ENCODE data around the gene GPR55.
"Not testable (repeated sequence)": the region's sequence is repeated elsewhere in the genome, so short reads cannot be mapped to it uniquely, and the experiment has no call there.

Gene GPR55

DNA sequence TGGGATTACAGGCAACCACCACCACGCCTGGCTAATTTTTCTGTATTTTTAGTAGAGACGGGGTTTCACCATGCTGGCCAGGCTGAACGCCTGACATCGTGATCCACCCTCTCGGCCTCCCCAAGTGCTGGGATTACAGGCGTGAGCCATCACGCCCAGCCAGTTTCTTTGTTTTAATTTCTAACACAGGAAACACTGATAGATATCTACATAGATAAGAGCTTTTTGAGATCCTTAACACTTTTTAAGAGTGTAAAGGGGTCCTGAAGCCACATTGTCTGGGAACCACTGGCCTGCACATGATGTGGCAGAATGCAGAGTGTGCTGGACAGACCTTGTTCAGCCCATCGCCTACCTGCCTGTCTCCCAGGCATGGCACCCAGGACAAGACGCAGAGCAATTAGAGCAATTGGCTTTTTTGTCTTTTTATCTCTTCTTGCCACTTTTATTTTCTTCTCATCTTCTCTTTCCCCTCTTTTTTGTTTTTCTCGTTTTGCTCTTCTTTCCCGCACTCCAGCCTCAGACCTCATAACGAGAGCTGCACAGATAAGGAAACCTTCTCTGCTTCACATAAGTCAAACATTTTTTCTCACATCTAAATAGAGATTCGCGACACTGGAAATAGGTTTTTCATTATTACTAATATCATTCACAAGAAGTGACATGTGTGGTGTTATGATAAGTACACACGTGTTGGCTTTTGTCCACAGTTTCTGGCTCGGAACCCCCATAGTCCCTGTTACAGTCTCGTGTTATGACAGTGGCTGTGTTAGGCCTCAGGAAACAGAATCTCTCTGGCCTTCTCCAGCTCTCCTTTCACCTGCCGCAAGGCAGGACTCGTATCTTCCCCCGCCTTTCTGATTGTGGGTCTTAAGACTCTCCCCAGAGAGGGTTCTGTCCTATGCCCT is 25.2 kb upstream of the GPR55 start:
- DNase-seq, result no peak

DNA sequence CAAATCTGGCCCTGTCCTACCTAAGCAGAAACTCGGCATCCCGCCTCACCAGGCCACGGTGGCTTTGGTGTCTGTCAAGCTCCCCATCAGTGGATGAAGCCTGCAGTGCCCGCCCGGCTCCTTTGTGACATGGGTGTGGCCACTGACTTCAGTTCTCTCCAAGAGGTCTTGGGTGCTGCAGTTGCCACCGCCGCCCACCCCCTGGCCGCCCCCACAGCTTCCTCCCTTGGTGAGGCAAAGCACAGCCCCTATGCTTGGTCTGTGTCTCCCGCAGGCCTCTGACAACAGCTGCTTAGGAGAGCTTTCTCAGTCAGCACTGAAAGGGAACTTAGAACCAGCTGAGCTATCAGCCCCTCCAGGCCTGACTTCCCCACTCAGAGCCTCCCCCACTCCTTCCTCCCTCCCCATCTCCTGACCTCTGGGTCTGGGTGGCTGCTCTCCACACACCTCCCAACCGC is 22.9 kb upstream of the GPR55 start:
- no peak for DNase-seq

DNA sequence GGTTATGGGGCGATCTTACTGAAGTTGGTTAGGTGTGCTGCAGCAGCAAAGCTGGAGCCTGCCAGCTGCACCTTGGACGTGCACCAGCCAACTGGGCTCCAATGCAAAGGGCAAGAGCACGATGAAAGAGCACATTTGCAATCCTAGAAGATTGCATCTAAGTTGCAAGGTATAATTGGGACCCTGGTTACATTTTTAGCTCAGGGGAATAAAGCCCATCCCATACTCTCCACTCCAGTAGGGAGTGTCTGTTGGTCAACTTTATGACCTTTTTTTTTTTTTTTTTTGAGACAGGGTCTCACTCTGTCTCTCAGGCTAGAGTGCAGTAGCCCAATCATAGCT is 22.2 kb upstream of the GPR55 start:
- no peak for DNase-seq

DNA sequence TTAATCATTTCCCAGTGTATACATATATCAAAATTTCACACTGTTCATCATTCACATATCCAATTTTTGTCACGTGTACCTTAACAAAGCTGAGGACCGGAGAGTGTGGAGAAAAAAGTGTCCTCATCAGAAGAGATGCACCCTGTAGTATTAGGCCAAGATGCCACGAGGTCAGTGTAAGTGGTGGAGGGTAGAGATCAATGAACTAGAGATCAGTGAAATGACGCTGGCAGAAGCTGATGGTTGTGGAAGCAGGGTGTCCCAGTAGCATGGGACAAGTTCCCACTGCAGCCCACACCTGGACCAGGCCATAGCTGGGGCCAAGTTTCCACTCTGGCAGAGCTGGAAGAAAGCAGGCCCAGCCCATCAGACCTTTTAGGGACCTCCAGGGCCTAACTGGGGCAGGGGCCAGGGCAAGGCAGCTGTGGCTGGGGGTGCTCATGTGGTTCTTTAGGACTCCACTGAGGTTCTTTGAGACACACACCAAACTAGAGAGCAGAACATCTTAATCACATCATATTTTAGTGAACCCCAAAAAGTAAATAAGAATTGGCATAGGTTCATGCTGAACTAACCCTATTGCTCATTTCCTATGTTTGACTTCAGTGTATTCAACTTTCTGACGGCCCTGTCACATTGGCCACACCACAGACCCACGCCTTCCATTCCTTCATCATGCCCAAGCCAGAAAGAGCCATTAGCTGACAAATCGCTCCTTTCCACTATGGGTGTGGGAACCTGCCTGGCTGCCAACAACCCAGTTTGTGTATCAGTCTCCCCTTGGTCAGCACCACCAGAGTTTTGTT is 21.6 kb upstream of the GPR55 start:
- no peak for DNase-seq

DNA sequence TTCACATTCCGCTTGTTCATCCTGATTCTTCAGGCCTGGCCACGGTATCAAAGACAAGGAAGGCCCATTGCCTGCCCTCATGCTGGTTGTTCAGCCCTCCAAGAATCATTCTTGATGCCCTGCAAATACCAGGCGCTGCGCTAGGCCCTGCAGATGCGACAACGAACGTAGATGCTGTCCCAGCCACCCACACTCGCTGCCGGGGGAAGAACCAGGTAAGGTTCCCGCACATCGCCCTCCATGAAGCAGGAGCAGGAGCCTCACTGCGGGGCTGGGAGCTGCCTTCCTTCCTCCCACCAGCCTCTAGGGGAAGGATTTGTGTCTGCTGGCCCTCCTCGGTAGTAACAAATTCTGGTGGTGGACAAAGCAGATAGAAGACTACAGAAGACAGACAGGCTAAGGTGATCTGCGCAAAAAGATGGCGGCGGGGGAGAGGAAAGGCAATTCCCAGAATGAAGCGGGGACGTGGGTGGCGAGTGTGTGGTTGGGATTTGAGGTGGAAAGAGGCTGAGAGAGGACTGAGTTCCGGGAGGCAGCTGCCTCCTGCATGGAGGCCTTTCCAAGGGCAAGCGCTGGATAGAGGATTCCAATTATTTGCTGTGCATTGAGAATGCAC is 19.8 kb upstream of the GPR55 start:
- DNase-seq, result no peak

DNA sequence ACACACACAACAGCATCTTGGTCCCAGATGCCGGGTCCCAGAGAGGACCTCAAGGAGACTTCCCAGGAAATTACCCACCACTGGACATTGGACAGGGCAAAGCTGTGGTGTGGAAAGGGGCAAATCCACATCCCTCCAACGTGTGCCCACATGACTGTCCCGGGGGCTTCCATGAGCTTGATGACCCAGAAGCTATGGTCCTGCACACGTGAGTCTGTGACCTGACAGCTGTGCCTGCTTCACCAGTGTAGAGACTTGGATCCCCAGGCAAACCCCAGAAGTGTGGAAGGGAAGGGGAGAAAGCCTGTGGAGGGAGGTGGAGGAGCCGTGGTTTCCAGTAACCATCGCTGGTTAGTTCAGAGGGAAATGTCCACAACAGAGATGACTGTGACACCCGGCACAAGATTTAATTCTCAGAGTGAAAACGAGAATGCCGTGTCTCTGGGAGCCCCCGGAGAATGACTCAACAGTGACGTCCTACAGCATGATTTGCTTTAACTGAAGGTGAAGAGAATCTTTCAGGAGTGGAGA is 19.1 kb upstream of the GPR55 start:
- no peak for DNase-seq

DNA sequence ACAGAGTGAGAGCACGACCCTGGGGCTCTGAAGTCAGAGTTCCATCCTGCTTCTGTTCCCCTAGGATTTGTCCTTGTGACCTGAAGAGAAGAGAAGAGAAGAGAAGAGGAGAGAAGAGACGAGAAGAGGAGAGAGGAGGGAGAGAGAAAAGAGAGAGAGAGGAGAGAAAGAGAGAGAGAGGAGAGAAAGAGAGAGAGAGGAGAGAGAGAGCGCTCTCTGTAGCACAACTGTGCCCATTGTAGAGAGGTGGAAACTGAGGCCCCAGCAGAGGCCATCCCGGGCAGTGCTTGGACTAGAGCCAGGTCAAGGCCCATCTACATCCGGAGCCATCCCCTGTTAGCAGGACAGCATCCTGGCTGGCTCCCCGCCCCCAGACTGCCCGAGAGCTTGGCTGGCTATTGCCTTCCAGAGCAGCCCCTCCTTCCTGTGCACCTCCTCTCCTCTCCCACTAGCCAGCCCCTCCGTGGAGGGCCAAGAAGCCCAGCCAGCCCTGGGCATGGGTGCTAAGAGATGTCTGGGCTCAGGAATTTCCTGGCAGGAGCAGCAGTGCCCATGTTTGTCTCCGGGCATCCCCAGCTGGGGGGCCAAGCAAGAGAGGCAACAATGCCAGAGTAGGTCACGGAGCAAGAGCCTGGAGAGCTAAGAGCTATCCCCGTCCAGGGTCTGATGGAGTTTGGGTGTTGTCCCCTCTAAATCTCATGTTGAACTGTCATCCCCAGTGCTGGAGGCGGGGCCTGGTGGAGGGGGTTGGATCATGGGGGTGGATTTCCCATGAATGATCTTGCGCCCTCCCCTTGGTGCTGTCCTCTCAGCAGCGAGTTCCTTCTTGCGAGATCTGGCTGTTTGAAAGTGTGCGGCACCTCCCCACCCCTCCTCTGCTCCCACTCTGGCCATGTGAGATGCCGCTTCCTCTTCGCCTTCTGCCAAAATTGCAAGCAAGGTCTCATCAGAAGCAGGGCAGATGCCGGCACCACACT is 18.2 kb upstream of the GPR55 start:
- no peak for DNase-seq

DNA sequence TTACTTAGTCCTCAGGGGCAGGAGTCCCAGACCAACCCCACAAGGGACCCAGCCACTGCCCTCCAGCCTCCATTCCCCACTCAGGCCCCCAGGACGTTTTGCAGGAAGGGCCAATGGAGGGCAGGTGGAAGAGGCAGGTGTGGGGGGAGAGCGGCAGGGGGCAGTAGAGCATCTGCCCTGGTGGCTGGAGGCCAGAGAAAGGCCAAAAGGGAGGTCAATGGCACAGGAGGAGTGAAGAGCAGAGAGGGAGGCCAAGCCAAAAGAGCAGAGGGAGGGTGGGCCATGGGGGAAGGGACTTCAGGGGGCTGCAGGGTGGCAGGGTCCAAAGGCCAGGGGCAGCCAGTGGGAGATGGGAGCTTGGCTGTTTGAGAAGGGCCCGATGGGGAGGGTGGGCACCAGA is 17.3 kb upstream of the GPR55 start:
- no peak for DNase-seq

DNA sequence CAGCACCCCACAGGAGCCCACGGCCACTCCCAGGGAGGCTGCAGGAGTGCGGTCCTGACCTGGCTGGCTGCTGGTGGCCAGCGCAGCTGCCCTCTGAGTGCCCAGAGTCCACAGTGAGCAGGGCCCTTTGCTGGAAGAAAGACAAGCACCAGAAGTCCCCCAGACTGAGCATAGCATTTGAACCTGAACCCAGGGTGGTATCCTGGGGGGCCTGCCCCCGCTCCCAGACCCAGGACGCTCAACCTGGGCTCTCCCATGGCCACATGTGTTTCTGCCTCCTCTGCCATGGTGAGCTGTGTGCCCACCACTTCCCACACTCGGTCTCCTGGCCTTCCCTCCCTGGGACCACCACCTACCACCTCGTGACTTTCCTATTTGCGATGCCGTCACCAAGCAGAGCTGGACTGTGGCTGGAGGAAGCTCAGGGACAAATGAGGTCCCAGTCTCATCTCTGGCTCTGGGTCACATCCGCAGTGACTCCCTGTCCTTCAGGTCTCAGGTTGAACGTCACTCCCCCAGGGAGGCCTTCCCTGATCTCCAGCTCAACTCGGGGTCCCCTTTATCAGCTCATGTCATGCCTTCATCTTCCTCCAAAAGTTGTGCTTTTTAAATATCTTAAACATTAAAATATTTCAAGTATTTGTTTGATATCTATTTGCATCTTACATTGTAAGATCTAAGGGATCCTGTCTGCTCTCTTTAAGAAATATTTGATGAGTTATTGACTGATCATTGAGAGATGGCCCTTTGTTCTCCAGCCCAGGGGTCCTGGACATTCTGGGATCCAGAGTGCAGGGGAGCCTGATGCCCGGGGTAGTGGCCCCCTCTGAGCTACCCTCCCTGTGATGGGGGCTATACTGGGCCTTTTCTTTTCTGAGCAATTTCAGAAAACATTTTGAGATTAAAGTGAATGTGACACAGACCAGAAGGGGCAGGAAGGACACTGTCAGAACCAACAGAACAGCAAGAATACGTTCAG is 16.4 kb upstream of the GPR55 start:
- no peak for DNase-seq

DNA sequence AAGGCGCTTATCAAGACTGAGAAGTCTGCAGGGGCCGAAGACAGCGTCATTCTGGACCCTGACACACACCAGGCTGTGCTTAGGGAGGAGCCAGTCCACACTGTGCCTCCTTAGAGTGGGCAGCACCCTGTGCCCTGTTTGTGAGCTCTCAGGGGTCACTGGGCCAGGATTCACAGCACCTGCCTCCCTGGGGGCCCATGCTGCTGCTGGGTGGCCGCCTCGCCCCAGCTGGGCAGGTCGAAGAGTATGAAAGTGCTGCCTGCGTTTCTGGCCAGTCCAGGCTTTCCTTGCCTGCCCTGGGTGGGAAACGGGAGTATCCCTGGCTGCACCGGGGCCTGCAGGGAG is 15.4 kb upstream of the GPR55 start:
- DNase-seq, result no peak

DNA sequence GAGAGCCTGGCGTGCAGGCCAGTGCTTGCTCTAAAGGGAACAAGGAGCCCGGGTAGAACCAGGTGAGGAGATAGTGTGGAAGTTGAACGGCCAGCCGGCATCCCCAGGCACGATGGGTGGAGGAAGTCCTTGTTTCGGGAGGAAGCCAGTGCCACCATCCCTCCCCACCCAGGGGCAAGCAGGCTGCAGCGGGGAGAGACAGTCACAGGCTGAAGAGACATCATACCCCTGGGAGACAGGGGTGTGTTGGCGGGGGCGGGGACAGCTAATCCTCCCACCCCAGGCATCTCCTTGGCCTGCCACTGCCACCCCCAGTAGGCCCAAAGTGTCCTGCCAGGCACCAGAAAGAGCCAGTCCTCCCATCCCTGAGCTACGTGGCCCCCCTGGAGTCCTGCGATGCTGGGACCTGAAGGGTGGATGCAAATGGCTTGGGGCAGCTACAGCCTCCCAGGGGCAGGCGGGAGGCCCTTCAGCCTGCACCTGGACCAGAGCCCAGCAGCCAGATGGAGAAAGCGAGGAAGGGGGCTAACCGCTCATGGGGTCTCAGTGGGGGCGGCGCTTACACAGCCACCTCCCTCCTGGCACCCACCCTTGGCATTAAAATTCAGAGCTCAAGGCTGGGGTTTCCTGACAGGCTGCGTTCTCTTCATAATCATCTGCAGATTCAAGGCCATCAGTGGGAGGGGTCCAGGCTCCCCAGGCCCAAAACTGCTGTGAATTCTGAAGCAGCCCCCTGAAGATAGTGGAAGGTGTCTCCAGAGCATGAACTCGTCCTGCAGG is 14.8 kb upstream of the GPR55 start:
- DNase-seq, result no peak

DNA sequence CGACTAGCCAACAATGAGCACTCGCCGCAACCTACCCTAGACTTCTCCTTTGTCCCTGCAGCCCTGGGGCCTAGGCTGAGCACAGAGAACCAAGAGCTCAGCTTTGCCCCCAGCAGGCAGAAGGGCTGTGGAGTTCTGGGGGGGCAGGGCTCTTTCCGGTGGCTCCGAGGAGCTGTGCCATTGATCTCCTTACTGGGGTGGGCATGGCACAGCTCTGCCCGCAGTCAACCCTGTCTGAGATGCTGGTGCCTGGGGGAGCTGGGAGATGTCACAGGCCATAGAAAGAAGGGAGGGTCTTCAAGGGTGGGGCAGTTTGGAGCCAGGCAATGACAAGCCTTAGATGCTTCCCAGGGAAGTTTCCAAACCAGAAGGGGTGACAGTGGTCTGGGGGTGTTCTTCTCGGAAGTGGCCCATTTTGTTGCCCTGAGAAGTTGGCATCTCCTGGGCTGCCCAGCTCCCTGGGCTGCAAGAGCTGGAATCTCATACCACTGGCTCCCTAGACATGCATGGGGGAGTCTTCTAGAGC is 14.1 kb upstream of the GPR55 start:
- DNase-seq, result no peak

DNA sequence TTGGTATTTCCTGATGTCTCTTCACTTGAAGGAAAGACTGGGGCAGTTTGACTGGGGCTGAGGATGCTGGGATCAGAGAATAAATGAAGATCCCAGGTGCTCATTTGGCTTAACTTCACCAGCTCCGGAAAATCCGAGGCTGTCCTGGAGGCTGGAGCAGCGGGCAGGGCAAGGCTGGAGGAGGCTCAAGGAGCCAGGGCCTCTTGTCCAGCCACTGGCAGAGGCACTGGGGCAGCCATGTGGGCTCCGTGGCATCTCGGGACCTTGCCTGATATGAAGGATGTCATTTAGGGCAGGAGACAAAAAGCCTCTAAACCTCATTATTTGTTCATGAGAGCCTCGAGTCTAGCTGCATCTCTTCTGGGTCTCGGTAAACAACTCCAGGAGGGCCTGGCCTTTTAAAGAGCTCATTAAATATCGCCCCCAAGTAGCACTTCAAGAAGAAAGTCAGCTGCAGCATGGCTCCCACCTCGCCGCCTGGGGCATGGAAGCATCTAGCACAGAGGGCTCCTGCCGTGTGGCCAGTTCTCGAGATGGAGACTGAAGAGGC is 13.5 kb upstream of the GPR55 start:
- DNase-seq, result no peak

DNA sequence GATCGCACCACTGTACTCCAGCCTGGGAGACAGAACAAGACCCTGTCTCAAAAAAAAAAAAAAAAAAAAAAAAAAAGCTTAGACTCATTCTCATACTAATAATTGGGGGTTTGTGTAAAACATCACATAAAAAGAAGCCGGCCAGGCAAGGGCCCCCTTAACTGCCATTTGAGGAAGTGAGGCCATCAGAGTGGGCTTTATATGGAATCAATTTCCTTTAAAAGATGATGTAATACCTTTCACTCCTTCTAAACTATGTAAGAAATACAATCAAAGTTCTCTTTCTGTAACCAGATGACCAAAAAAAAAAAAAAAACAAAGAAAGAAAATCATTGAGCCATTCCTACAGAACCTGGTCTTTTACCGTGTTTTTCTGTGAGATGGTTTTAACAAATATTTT is 13.1 kb upstream of the GPR55 start:
- DNase-seq, result no peak

DNA sequence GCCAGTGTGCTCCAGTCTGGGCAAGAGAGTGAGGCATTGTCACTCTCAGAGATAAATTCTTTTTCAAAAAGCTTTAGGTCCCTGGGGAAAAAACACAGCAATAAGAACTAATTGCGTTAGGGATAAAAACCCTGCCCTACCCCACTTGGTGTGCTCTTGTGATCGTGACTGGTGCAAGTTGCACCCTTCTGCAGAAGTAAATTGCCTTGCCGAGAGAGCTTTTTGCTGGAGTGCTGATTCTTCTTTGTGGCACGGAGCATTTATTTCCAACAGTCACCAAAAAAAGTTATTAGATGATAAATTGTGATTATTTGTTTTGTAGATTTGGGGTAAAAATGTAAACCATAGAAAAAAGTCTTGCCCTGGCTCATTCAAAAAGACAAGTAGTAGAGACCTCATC is 12.3 kb upstream of the GPR55 start:
- DNase-seq, result no peak

DNA sequence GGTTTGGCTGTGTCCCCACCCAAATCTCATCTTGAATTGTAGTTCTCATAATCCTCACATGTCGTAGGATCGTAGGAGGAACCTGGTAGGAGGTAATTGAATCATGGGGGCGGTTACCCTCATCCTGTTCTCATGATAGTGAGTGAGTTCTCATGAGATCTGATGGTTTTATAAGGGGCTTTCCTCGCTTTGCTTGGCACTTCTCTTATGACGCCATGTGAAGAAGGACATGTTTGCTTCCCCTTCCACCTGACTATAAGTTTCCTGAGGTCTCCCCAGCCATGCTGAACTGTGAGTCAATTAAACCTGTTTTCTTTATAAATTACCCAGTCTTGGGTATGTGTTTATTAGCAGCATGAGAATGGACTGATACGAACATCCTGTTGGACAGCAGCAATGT is 11.2 kb upstream of the GPR55 start:
- not testable (repeated sequence) for DNase-seq

DNA sequence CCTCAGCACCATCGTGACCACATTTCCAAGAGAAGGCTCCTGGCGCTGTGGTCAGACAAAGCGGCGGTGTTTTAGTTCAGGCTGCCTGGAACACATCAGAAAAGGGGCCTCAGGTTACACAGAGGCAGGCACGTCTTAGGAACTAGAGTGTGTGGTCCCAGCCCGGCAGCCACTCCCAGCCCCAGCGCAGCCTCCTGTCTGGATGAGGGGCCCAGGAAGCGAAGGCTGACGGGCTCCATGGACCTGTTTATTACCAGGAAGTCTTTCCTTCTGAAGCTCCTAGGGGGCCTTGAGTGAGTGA is 10.0 kb upstream of the GPR55 start:
- no peak for DNase-seq

DNA sequence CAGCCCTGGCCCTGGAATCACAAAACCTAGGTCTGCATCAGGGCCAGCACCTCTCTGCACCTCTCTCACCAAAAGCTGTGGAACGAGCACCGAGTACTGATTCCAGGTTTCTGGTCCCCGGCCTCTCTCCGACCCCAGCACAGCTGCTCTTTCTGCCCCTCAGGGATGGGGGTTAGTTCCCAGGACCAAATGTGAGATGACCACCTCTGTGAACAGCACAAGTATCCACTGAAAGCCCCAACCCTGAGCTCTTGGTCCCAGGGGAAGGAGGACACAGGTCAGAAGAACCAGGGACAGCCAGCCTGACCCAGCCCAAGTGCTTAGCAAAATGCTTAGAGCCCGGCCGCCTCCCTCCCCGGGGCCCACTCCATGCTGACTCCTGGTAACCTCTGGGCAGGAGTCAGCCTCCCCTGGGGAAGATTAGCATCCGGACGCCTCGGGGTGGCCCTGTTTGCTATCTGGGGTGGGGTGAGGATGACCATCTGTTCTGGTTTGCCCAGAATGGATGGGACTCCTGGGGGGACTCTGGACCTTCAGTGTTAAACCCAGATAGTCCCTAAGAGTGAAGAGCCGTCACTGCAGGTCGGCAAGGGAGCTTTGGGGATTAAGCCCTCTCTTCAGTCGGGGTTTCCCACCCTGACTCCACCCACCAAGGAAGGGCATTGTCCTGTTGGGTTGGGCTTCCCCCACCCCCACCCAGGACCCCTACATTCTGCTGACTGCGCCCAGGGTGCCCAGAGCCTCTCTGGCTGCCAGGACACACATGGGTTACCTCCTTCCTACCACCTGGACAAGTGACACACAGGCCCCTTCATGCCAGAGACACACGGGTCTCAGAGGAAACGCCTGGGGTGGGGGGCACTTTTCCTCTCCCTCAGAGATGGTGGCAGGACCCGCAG is 9.4 kb upstream of the GPR55 start:
- DNase-seq, result no peak
